H9 (cell line): ENCODE data around the gene VAV3. TPM values are rescaled to one million over a fixed set of nuclear protein-coding genes. Genes with fewer than 3 reads are reported as not detected.

Experiments used
- DNase-seq: peaks from one replicate; pipeline ENCODE4 v3.0.0-alpha.2; 2017
- H2AFZ ChIP-seq: one replicate; pipeline ENCODE4 v1.6.1; 2013; ENCODE audit warnings: mild to moderate bottlenecking, low read length, control low read depth, moderate library complexity
- H2AK5ac ChIP-seq: 2 replicates; pipeline ENCODE4 v1.6.1; 2013; ENCODE audit warnings: low read length, control low read depth, mixed read lengths; ENCODE audit not compliant: insufficient read length
- H2BK120ac ChIP-seq: one replicate; pipeline ENCODE4 v1.6.1; 2013; ENCODE audit warnings: low read depth, mild to moderate bottlenecking, low read length, control low read depth, inconsistent platforms; ENCODE audit not compliant: poor library complexity, severe bottlenecking
- H2BK12ac ChIP-seq: 2 replicates; pipeline ENCODE4 v1.6.1; 2013; ENCODE audit warnings: low read length, control low read depth, mixed read lengths, low read depth; ENCODE audit not compliant: insufficient read length
- H2BK15ac ChIP-seq: 2 replicates; pipeline ENCODE4 v1.6.1; 2013; ENCODE audit warnings: low read depth, low read length, control low read depth
- H2BK20ac ChIP-seq: one replicate; pipeline ENCODE4 v1.6.1; 2013; ENCODE audit warnings: low read depth, mild to moderate bottlenecking, low read length, control low read depth, inconsistent platforms; ENCODE audit not compliant: poor library complexity, severe bottlenecking
- H2BK5ac ChIP-seq: 2 replicates; pipeline ENCODE4 v1.6.1; 2013; ENCODE audit warnings: low read length, control low read depth, mixed read lengths; ENCODE audit not compliant: insufficient read length
- H3K14ac ChIP-seq: 2 replicates; pipeline ENCODE4 v1.6.1; 2013; ENCODE audit warnings: low read length, control low read depth; ENCODE audit not compliant: insufficient read depth
- H3K18ac ChIP-seq: 2 replicates; pipeline ENCODE4 v1.6.1; 2013; ENCODE audit warnings: low read depth, mild to moderate bottlenecking, mixed read lengths, low read length, control low read depth; ENCODE audit not compliant: insufficient read length
- H3K23ac ChIP-seq: 2 replicates; pipeline ENCODE4 v1.6.1; 2013; ENCODE audit warnings: low read length, control low read depth, mixed read lengths, low read depth; ENCODE audit not compliant: insufficient read length
- H3K23me2 ChIP-seq: 2 replicates; pipeline ENCODE4 v1.6.1; 2013; ENCODE audit warnings: low read depth, mild to moderate bottlenecking, mixed read lengths, low read length, control low read depth; ENCODE audit not compliant: insufficient read length, poor library complexity, severe bottlenecking
- H3K27ac ChIP-seq: 2 replicates; pipeline ENCODE4 v1.5.1; 2013; ENCODE audit warnings: low read length, control low read depth, mixed read lengths, low read depth; ENCODE audit not compliant: insufficient read length
- H3K27me3 ChIP-seq: 2 replicates; pipeline ENCODE4 v1.6.1; 2013; ENCODE audit warnings: low read length, control low read depth, inconsistent platforms; ENCODE audit not compliant: insufficient read depth
- H3K4ac ChIP-seq: 2 replicates; pipeline ENCODE4 v1.6.1; 2013; ENCODE audit warnings: low read depth, mild to moderate bottlenecking, control low read depth, inconsistent platforms, low read length, moderate library complexity
- H3K4me1 ChIP-seq: 2 replicates; pipeline ENCODE4 v1.6.1; 2013; ENCODE audit warnings: low read length, control low read depth, inconsistent platforms; ENCODE audit not compliant: insufficient read depth
- H3K4me2 ChIP-seq: 2 replicates; pipeline ENCODE4 v1.6.1; 2013; ENCODE audit warnings: low read length, control low read depth, mixed read lengths; ENCODE audit not compliant: insufficient read length, insufficient read depth
- H3K56ac ChIP-seq: 2 replicates; pipeline ENCODE4 v1.6.1; 2013; ENCODE audit warnings: low read depth, mild to moderate bottlenecking, mixed read lengths, low read length, control low read depth; ENCODE audit not compliant: insufficient read length
- H3K79me1 ChIP-seq: 2 replicates; pipeline ENCODE4 v1.6.1; 2013; ENCODE audit warnings: low read depth, mild to moderate bottlenecking, moderate library complexity, low read length, control low read depth, inconsistent platforms; ENCODE audit not compliant: insufficient read depth, poor library complexity, severe bottlenecking
- H3K79me2 ChIP-seq: 2 replicates; pipeline ENCODE4 v1.6.1; 2013; ENCODE audit warnings: low read length, control low read depth, inconsistent platforms; ENCODE audit not compliant: insufficient read depth
- H3K9ac ChIP-seq: 2 replicates; pipeline ENCODE4 v1.6.1; 2013; ENCODE audit warnings: low read length, control low read depth, mixed read lengths; ENCODE audit not compliant: insufficient read length; ENCODE audit errors: extremely low read depth
- H3K9me3 ChIP-seq: one replicate; pipeline ENCODE4 v1.6.1; 2013; ENCODE audit warnings: low read depth, low read length, inconsistent platforms; ENCODE audit not compliant: control insufficient read depth
- H3T11ph ChIP-seq: one replicate; pipeline ENCODE4 v1.6.1; 2013; ENCODE audit warnings: mild to moderate bottlenecking, low read length, control low read depth, inconsistent platforms
- H4K20me1 ChIP-seq: one replicate; pipeline ENCODE4 v1.6.1; 2013; ENCODE audit not compliant: control insufficient read depth, insufficient read length, insufficient read depth
- H4K5ac ChIP-seq: 2 replicates; pipeline ENCODE4 v1.6.1; 2013; ENCODE audit warnings: low read depth, mild to moderate bottlenecking, mixed read lengths, low read length, control low read depth; ENCODE audit not compliant: insufficient read length
- H4K8ac ChIP-seq: replicated peaks from 2 replicates; pipeline ENCODE4 v1.6.1; 2013; ENCODE audit warnings: low read length, control low read depth, mixed read lengths, low read depth; ENCODE audit not compliant: insufficient read length
- H4K91ac ChIP-seq: 2 replicates; pipeline ENCODE4 v1.6.1; 2013; ENCODE audit warnings: low read depth, mild to moderate bottlenecking, moderate library complexity, mixed read lengths, low read length, control low read depth; ENCODE audit not compliant: insufficient read length
- H3K27ac Mint-ChIP-seq, 3 experiments: 2 replicates in 2 of 3; 3 replicates in 1 of 3; pipeline ENCODE4 v1.8.0; 2020 to 2021; ENCODE audit warnings: mixed read lengths in 3 of 3, mild to moderate bottlenecking in 1 of 3, moderate library complexity in 1 of 3
- H3K27me3 Mint-ChIP-seq: 2 replicates; pipeline ENCODE4 v1.8.0; 2021; ENCODE audit warnings: low read depth, mild to moderate bottlenecking, moderate library complexity, mixed read lengths
- H3K36me3 Mint-ChIP-seq, 3 experiments: 2 replicates in 2 of 3; 3 replicates in 1 of 3; pipeline ENCODE4 v1.8.0; 2020 to 2021; ENCODE audit warnings: low read depth in 3 of 3, mixed read lengths in 3 of 3; ENCODE audit not compliant: insufficient read depth in 1 of 3
- H3K4me1 Mint-ChIP-seq, 2 experiments: 2 replicates each; pipeline ENCODE4 v1.8.0; 2020; ENCODE audit warnings: mixed read lengths in 2 of 2
- H3K4me3 Mint-ChIP-seq, 2 experiments: 2 replicates in 1 of 2; 3 replicates in 1 of 2; pipeline ENCODE4 v1.8.0; 2020 to 2021; ENCODE audit warnings: mild to moderate bottlenecking in 2 of 2, mixed read lengths in 2 of 2, moderate library complexity in 1 of 2
- H3K9me3 Mint-ChIP-seq, 2 experiments: 2 replicates in 1 of 2; 3 replicates in 1 of 2; pipeline ENCODE4 v1.8.0; 2020; ENCODE audit warnings: mild to moderate bottlenecking in 2 of 2, mixed read lengths in 2 of 2, moderate library complexity in 1 of 2
- CTCF ChIP-seq: fragments of 200-600 bp; sonication (generic); conservative IDR thresholded peaks from 3 replicates; pipeline ENCODE4 v1.8.0; 2021; ENCODE audit warnings: antibody characterized with exemption, mild to moderate bottlenecking
- WGBS: extraction: QIAGEN DNeasy Blood & Tissue Kit; methylation state at CpG from one replicate; pipeline ENCODE4 v1.1.7; 2013; ENCODE audit warnings: missing lambda C conversion rate, low lambda C conversion rate, mixed read lengths; ENCODE audit not compliant: insufficient read length; ENCODE audit errors: extremely low coverage; 5-methylcytosine and 5-hydroxymethylcytosine counted together
- total RNA-seq: library from RNA; stranded (reverse); gene quantifications from 2 replicates; pipeline ENCODE4 v1.2.1, GENCODE V29; 2021

VAV3 gene
- total RNA-seq, 1 experiment from 2014 or later: 5.1 TPM

GRCh38 chr1:107574044-107574443, 390.9 kb downstream of the VAV3 start:
- Mint-ChIP-seq H3K9me3 (no peaks in the 10 kb centered on the region), H3K4me3 (no peak overlapping the region), H3K4me1 (no peaks in the 10 kb centered on the region), H3K36me3 (no peaks in the 10 kb centered on the region), H3K27me3 (no peaks in the 10 kb centered on the region), H3K27ac (no peak overlapping the region)
- Histone ChIP-seq H3K14ac (no peak overlapping the region), H3K9ac (no peak overlapping the region), H2BK120ac (no peak overlapping the region), H3K79me1 (no peaks in the 10 kb centered on the region), H3K4me1 (no peaks in the 10 kb centered on the region), H2AFZ (no peak overlapping the region), H3K79me2 (no peaks in the 10 kb centered on the region), H2BK5ac (no peak overlapping the region), H3K27me3 (no peaks in the 10 kb centered on the region), H2BK12ac (no peak overlapping the region), H3T11ph (no peak overlapping the region), H2BK15ac (no peak overlapping the region), H3K56ac (no peak overlapping the region), H2AK5ac (no peak overlapping the region), H4K8ac (no peak overlapping the region), H3K23ac (no peak overlapping the region), H3K18ac (no peak overlapping the region), H2BK20ac (no peak overlapping the region), H3K27ac (no peak overlapping the region), H4K20me1 (no peaks in the 10 kb centered on the region), H4K5ac (no peak overlapping the region), H4K91ac (no peak overlapping the region), H3K23me2 (no peaks in the 10 kb centered on the region), H3K4me2 (no peak overlapping the region), H3K9me3 (no peaks in the 10 kb centered on the region), H3K4ac (no peak overlapping the region)
- DNase-seq: no peak
- no peak for TF ChIP-seq CTCF
- no CpG with 5 or more reads among the region's 6 CpGs for WGBS
